Activated naive CD4-positive, alpha-beta T cell treated with anti-CD3 and anti-CD28 coated beads, Interleukin-2, amount 10 ng/mL, durations not matched to agents 5 hours and 36 hours (primary cell): ENCODE results near the gene DIPK2A. TPM values are rescaled to one million over a fixed set of nuclear protein-coding genes. Genes with fewer than 3 reads are reported as not detected.

Experiments used
- total RNA-seq, 2 experiments: library from RNA; stranded (reverse); gene quantifications; one replicate each; pipeline ENCODE4 v1.2.3, GENCODE V29; 2021

The DIPK2A gene
- total RNA-seq = 10 to 100 TPM; 21.5 to 21.7 TPM

DNA sequence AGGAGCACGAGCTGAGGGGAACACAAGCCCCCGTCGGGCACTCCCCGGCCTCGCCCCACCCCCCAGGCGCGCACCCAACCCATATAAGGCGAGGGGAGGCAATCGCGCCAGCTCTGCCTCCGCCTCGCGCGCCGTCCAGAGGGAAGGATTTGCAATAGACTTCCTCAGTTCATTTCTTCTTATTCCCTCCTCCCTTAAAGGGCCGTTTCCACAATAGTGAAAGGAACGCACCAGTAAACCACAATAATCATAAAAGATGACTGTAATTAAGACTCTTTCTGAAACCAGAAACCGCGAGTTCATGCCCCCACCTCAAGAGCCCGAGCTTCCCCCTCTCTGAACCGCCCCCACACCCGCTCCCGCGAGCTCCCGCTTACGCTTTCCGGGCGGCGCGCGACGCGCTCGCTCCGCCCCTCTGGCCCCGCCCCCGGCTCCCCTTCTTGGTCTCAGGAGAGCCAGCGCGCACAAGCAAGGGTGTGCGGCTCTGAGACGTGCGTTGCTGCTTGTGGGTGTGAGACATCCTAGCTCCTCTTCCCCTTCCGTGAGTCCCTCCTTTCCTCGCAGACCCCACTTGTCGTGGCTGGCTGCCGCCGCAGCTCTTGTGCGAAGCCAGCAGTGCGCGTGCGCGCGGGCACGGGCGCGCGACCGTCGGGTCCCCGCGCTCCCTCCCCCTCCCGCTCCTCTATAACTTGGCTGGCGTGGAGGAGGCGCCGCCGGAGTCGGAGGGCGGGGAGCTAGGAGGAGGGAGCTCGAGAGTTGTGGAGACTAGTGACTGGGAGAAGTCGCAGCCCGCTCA lies at the start of gene DIPK2A:
Gene DIPK2A (plus strand): TSS at position 465 of the 796 bp plus-strand sequence. CDS start 510 bp downstream, outside the sequence.

Other genes with a start within 250 kb of the DIPK2A start
- 10 to 100 TPM in 1 of 2 experiments, 1 to 10 TPM in 1; 10.0 to 11.3 TPM for gene SLC9A9, start 123.4 kb upstream of the DIPK2A start, total RNA-seq